A549 (cell line): Measurements from ENCODE around the gene CERS4. TPM values are rescaled to one million over a fixed set of nuclear protein-coding genes. Genes with fewer than 3 reads are reported as not detected.

Experiments
- ATAC-seq, 2 experiments: fragments of 200-7000 bp in 1 of 2; fragments of >200 bp in 1 of 2; cut with Nextera tagmentation in 1 of 2; cut with Tn5 transposase in 1 of 2; 3 replicates each; pipeline versions ENCODE4 v1.8.0 to v1.9.1; 2018 to 2020; ENCODE audit warnings: mild to moderate bottlenecking in 1 of 2, moderate library complexity in 1 of 2
- CTCF ChIA-PET: fragments of 300-600 bp; sonication (Branson Sonifier 250); formaldehyde crosslinking; extraction: SDS; loops from one replicate; lab custom pipeline; 2021; ENCODE audit warnings: antibody characterized with exemption, inconsistent platforms; lab: Yijun Ruan, JAX
- POLR2A ChIA-PET: fragments of 350-600 bp; formaldehyde crosslinking; extraction: SDS; loops from one replicate; lab custom pipeline; 2021; ENCODE audit warnings: antibody characterized with exemption, inconsistent platforms; lab: Yijun Ruan, JAX
- DNase-seq, 2 experiments: peaks; one replicate each; pipeline versions ENCODE4 v3.0.0 to v3.0.0-alpha.2; 2011 to 2016; ENCODE audit warnings: low read depth in 1 of 2, low spot score in 1 of 2
- FAIRE-seq: peaks from 2 replicates; lab custom pipeline; 2011; peaks lifted over from hg19 to GRCh38; lab: Jason Lieb, UNC
- H3K27ac ChIP-seq, 2 experiments: fragments of >200 bp; sonication (Bioruptor Twin); formaldehyde crosslinking; 3 replicates each; pipeline ENCODE4 v1.5.1; 2016 to 2017
- H3K4me1 ChIP-seq: fragments of >200 bp; sonication (Bioruptor Twin); formaldehyde crosslinking; 3 replicates; pipeline ENCODE4 v1.6.1; 2016
- H3K4me2 ChIP-seq: fragments of >200 bp; sonication (Bioruptor Twin); formaldehyde crosslinking; 3 replicates; pipeline ENCODE4 v1.6.1; 2016
- H3K4me3 ChIP-seq: fragments of >200 bp; sonication (Bioruptor Twin); formaldehyde crosslinking; 3 replicates; pipeline ENCODE4 v1.5.1; 2016
- H3K9me3 ChIP-seq: fragments of >200 bp; sonication (Bioruptor Twin); formaldehyde crosslinking; 3 replicates; pipeline ENCODE4 v1.6.1; 2016
- CBX8 ChIP-seq: fragments of 200-600 bp; sonication (generic); IDR thresholded peaks from 2 replicates; pipeline ENCODE4 v1.6.1; 2016
- EHF ChIP-seq: fragments of 250-450 bp; sonication (Bioruptor Pico); IDR thresholded peaks from 2 replicates; pipeline ENCODE4 v1.5.0; 2020; ENCODE audit warnings: mild to moderate bottlenecking
- EP300 ChIP-seq, 2 experiments: fragments of >200 bp; sonication (Bioruptor Twin); formaldehyde crosslinking; IDR thresholded peaks; 2 replicates in 1 of 2; 3 replicates in 1 of 2; pipeline ENCODE4 v1.6.1; 2016 to 2017
- FOSB ChIP-seq: fragments of 250-450 bp; sonication (Bioruptor Pico); IDR thresholded peaks from 2 replicates; pipeline ENCODE4 v1.5.0; 2020; ENCODE audit warnings: mild to moderate bottlenecking, moderate library complexity
- FOSL2 ChIP-seq, 2 experiments: fragments of 450-650 bp in 1 of 2; fragments of >200 bp in 1 of 2; sonication (Bioruptor Twin) in 1 of 2; formaldehyde crosslinking; IDR thresholded peaks; 2 replicates each; pipeline versions ENCODE4 v1.5.0 to v1.6.1; 2016 to 2020; ENCODE audit warnings: mild to moderate bottlenecking in 1 of 2, moderate library complexity in 1 of 2
- GATA3 ChIP-seq: IDR thresholded peaks from 2 replicates; pipeline ENCODE4 v1.6.1; 2012; ENCODE audit warnings: borderline replicate concordance
- HEYL ChIP-seq: fragments of 250-450 bp; sonication (Bioruptor Pico); IDR thresholded peaks from 2 replicates; pipeline ENCODE4 v1.8.0; 2021; ENCODE audit warnings: mild to moderate bottlenecking, moderate library complexity
- HOXA7 ChIP-seq: fragments of 250-450 bp; sonication (Bioruptor Pico); IDR thresholded peaks from 2 replicates; pipeline ENCODE4 v1.5.0; 2020; ENCODE audit warnings: mild to moderate bottlenecking, moderate library complexity
- KDM5A ChIP-seq: fragments of 200-600 bp; sonication (generic); IDR thresholded peaks from 2 replicates; pipeline ENCODE4 v1.6.1; 2016; ENCODE audit warnings: antibody characterized with exemption, mild to moderate bottlenecking
- MYC ChIP-seq: IDR thresholded peaks from 2 replicates; pipeline ENCODE4 v1.6.1; 2012; ENCODE audit warnings: mild to moderate bottlenecking, inconsistent platforms, low read length, improper control_type of control experiment, borderline replicate concordance
- NFE2L2 ChIP-seq: fragments of 150-350 bp; conservative IDR thresholded peaks from 2 replicates; pipeline ENCODE4 v1.6.1; 2014; ENCODE audit warnings: low read length
- PBX3 ChIP-seq: IDR thresholded peaks from 2 replicates; pipeline ENCODE4 v1.6.1; 2012
- RAD21 ChIP-seq, 2 experiments: fragments of >200 bp in 1 of 2; sonication (Bioruptor Twin) in 1 of 2; formaldehyde crosslinking in 1 of 2; IDR thresholded peaks in 1 of 2; conservative IDR thresholded peaks in 1 of 2; 2 replicates in 1 of 2; 3 replicates in 1 of 2; pipeline ENCODE4 v1.6.1; 2012 to 2018; ENCODE audit warnings: inconsistent platforms in 1 of 2
- REST ChIP-seq: fragments of 200-600 bp; sonication (generic); IDR thresholded peaks from 2 replicates; pipeline ENCODE4 v1.6.1; 2016; ENCODE audit warnings: antibody characterized with exemption, mild to moderate bottlenecking, moderate library complexity
- RFX5 ChIP-seq: fragments of 450-650 bp; IDR thresholded peaks from 2 replicates; pipeline ENCODE4 v1.7.1; 2014; ENCODE audit warnings: antibody characterized with exemption, mild to moderate bottlenecking, moderate library complexity
- RNF2 ChIP-seq: fragments of 200-600 bp; sonication (generic); IDR thresholded peaks from 2 replicates; pipeline ENCODE4 v1.6.1; 2016; ENCODE audit warnings: low read depth, mild to moderate bottlenecking, antibody characterized with exemption, moderate library complexity, borderline replicate concordance
- TP53 ChIP-seq: fragments of 250-450 bp; sonication (Bioruptor Pico); IDR thresholded peaks from 2 replicates; pipeline ENCODE4 v1.5.0; 2021; ENCODE audit warnings: mild to moderate bottlenecking, moderate library complexity
- ZC3H11A ChIP-seq: fragments of 450-650 bp; IDR thresholded peaks from 2 replicates; pipeline ENCODE4 v1.6.1; 2014; ENCODE audit warnings: antibody characterized with exemption, mild to moderate bottlenecking
- ZFP36 ChIP-seq: fragments of 450-650 bp; IDR thresholded peaks from 2 replicates; pipeline ENCODE4 v1.6.1; 2014; ENCODE audit warnings: borderline replicate concordance; ENCODE audit not compliant: partially characterized antibody
- WGBS: methylation state at CpG from one replicate; pipeline ENCODE4 v1.1.6; 2017; ENCODE audit errors: missing lambda C conversion rate; 5-methylcytosine and 5-hydroxymethylcytosine counted together
- polyA plus RNA-seq, 4 experiments: library from polyadenylated mRNA; depleted of rRNA in 3 of 4; stranded (reverse); fragments of >200 nt; fragmentation: RNase III in 1 of 4; extraction: RNeasy Plus Mini Kit Qiagen cat#74134 plus additional on column Dnase treatment in 1 of 4; gene quantifications; 2 replicates in 3 of 4; 3 replicates in 1 of 4; pipeline ENCODE4 v1.2.3, GENCODE V29; 2011 to 2017
- TF ChIP-seq, protein P1 (sequence below): fragments of >200 bp; sonication (Bioruptor Twin); formaldehyde crosslinking; IDR thresholded peaks from 2 replicates; pipeline ENCODE4 v1.6.1; 2016

The CERS4 gene
- polyA plus RNA-seq, 2 of the 4 experiments (the other 2 are of a cell fraction): 2.1 to 5.0 TPM

GRCh38 chr19:8256276-8257051 lies 47.3 kb downstream of the CERS4 start:
- DNase-seq (no peak), FAIRE-seq (no peak), ATAC-seq (no peak)
- Histone ChIP-seq H3K4me2 (no peak overlapping the region), H3K9me3 (no peaks in the 10 kb centered on the region), H3K4me3 (no peak overlapping the region), H3K27ac (no peak overlapping the region), H3K4me1 (no peaks in the 10 kb centered on the region)
- CTCF ChIA-PET: interaction anchor here (0.5 to 4.5 kb wide), 6 partner anchors 98 to 312 kb away, joined by 3 to 19 read pairs (median 4); partner anchors contain the start of gene TIMM44
- TF ChIP-seq ZFP36 (peak; percentile 13), PBX3 (no peak)
- WGBS: 86% methylated on average over 11 of the region's 15 CpGs
- POLR2A ChIA-PET: no interaction called here

- POLR2A ChIA-PET: no interaction called here
- no peak for FAIRE-seq
Measured at GRCh38 chr19:8257052-8257443, 47.9 kb downstream of the CERS4 start.

GRCh38 chr19:8259142-8259921 lies 50.2 kb downstream of the CERS4 start:
- no peaks in the 10 kb centered on the region for H3K9me3 ChIP-seq
- no peak for DNase-seq
- H3K4me1 ChIP-seq: no peaks in the 10 kb centered on the region
- FAIRE-seq: no peak
- TF ChIP-seq CBX8: no peak
- TF ChIP-seq MYC: no peak
- no peak for TF ChIP-seq RNF2
- no peak for TF ChIP-seq ZC3H11A
- TF ChIP-seq EHF (CRISPR knock-in tag): no peak
- no peak for TF ChIP-seq GATA3
- TF ChIP-seq, protein P1, sequence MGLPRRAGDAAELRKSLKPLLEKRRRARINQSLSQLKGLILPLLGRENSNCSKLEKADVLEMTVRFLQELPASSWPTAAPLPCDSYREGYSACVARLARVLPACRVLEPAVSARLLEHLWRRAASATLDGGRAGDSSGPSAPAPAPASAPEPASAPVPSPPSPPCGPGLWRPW: no peak
- no peak for TF ChIP-seq RAD21 (conservative IDR thresholded peaks at IDR 0.05 in 1 of 2, IDR thresholded peaks at IDR 0.05 in 1 of 2)
- no peak for TF ChIP-seq NFE2L2
- TF ChIP-seq FOSB: no peak
- no peak for TF ChIP-seq HOXA7
- no peak for TF ChIP-seq REST
- no peak for TF ChIP-seq TP53 (CRISPR knock-in tag)
- TF ChIP-seq FOSL2 (IDR thresholded peaks at IDR 0.05): no peak
- TF ChIP-seq FOSL2 (CRISPR knock-in tag; IDR thresholded peaks at IDR 0.05): no peak
- TF ChIP-seq RFX5: no peak
- no peak for TF ChIP-seq HEYL (CRISPR knock-in tag)
- TF ChIP-seq EP300 (IDR thresholded peaks at IDR 0.05): no peak
- H3K4me2 ChIP-seq: no peak overlapping the region
- ChIA-PET CTCF (interaction anchor here (0.6 to 1.7 kb wide), 3 partner anchors 9 to 101 kb away, joined by 3 to 4 read pairs (median 3); no protein-coding TSS in a partner anchor), POLR2A (no interaction called here)
- H3K4me3 ChIP-seq: no peak overlapping the region
- 80% methylated on average over 11 of the region's 11 CpGs for WGBS
- H3K27ac ChIP-seq: no peak overlapping the region
- ATAC-seq: no peak

More at GRCh38 chr19:8257052-8257443, 47.9 kb downstream of the CERS4 start:
- DNase-seq (peak in 1 of 2 experiments; percentile 35), ATAC-seq (0 out of 6 replicates have a peak, but pooled peaks of 1 of the 2 experiments have one; percentile 8)
- 61% methylated on average over 4 of the region's 5 CpGs for WGBS
- Histone ChIP-seq H3K9me3 (no peaks in the 10 kb centered on the region), H3K4me2 (no peak overlapping the region), H3K27ac (no peak overlapping the region), H3K4me3 (no peak overlapping the region), H3K4me1 (no peaks in the 10 kb centered on the region)
- CTCF ChIA-PET: interaction anchor here (0.5 to 4.5 kb wide), 4 partner anchors 99 to 313 kb away, joined by 3 to 19 read pairs (median 8); partner anchors contain the start of gene TIMM44
- TF ChIP-seq KDM5A: no peak
- TF ChIP-seq, all 56 proteins: peak for 0
